Parathyroid adenoma (tissue), 2 donors: Measurements from ENCODE around the gene TRAPPC11.
"Not testable (repeated sequence)": the region's sequence is repeated elsewhere in the genome, so short reads cannot be mapped to it uniquely, and the experiment has no call there.

Source experiments
- H2AFZ ChIP-seq: fragments of 300-600 bp; sonication (generic); one replicate; pipeline ENCODE4 v1.7.0; 2017; ENCODE audit warnings: antibody characterized with exemption, mild to moderate bottlenecking
- H3K27ac ChIP-seq: fragments of 300-600 bp; sonication (generic); one replicate; pipeline ENCODE4 v1.7.0; 2017
- H3K27me3 ChIP-seq: fragments of 300-600 bp; sonication (generic); one replicate; pipeline ENCODE4 v1.7.0; 2017; ENCODE audit warnings: low read length; ENCODE audit not compliant: control insufficient read depth, insufficient read depth
- H3K36me3 ChIP-seq: fragments of 300-600 bp; sonication (generic); one replicate; pipeline ENCODE4 v1.7.0; 2017; ENCODE audit warnings: low read length; ENCODE audit not compliant: control insufficient read depth, insufficient read depth
- H3K4me1 ChIP-seq: fragments of 300-600 bp; sonication (generic); one replicate; pipeline ENCODE4 v1.7.0; 2017; ENCODE audit warnings: control low read depth
- H3K4me2 ChIP-seq: fragments of 300-600 bp; sonication (generic); one replicate; pipeline ENCODE4 v1.7.0; 2017; ENCODE audit warnings: low read length
- H3K4me3 ChIP-seq: fragments of 300-600 bp; sonication (generic); one replicate; pipeline ENCODE4 v1.7.0; 2017; ENCODE audit warnings: low read depth, low read length
- H3K79me2 ChIP-seq: fragments of 300-600 bp; sonication (generic); one replicate; pipeline ENCODE4 v1.7.0; 2017; ENCODE audit warnings: control low read depth
- H3K9ac ChIP-seq: fragments of 300-600 bp; sonication (generic); one replicate; pipeline ENCODE4 v1.7.0; 2017; ENCODE audit warnings: mild to moderate bottlenecking
- H3K9me3 ChIP-seq: fragments of 300-600 bp; sonication (generic); one replicate; pipeline ENCODE4 v1.7.0; 2017; ENCODE audit warnings: low read length; ENCODE audit not compliant: control insufficient read depth
- TF ChIP-seq, protein P1 (sequence below): fragments of 300-600 bp; sonication (generic); IDR thresholded peaks from one replicate; pipeline ENCODE4 v1.7.0; 2017; ENCODE audit warnings: antibody characterized with exemption, mild to moderate bottlenecking
- donor health status: primary hyperparathyroidism.

The TRAPPC11 gene

DNA sequence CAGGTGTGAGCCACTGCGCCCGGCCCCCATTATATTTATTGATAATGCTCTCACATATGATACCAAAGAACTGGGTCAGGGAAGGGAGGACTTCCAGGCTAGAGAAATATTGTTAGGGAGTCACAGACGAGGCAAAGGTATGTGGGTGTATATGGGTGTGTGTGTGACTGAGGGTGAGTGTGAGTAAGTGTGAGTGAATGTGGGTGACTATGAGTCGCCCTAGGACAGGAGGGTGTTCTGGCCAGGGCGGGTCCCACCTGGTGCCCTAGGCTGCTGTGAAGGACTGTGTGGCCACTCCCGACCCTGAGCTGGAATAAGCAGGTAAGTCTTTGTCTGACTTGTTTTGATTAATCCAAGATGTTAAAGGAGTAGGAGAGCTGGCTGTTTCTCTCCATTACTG, 34.5 kb upstream of the TRAPPC11 start:
- Histone ChIP-seq H3K4me1 (no peaks in the 10 kb centered on the region), H3K9me3 (no peaks in the 10 kb centered on the region), H3K79me2 (no peaks in the 10 kb centered on the region), H3K4me3 (no peak overlapping the region), H3K9ac (no peak overlapping the region), H3K27me3 (no peaks in the 10 kb centered on the region), H3K27ac (no peak overlapping the region), H3K36me3 (no peaks in the 10 kb centered on the region), H2AFZ (no peak overlapping the region), H3K4me2 (no peak overlapping the region)
- TF ChIP-seq, protein P1, sequence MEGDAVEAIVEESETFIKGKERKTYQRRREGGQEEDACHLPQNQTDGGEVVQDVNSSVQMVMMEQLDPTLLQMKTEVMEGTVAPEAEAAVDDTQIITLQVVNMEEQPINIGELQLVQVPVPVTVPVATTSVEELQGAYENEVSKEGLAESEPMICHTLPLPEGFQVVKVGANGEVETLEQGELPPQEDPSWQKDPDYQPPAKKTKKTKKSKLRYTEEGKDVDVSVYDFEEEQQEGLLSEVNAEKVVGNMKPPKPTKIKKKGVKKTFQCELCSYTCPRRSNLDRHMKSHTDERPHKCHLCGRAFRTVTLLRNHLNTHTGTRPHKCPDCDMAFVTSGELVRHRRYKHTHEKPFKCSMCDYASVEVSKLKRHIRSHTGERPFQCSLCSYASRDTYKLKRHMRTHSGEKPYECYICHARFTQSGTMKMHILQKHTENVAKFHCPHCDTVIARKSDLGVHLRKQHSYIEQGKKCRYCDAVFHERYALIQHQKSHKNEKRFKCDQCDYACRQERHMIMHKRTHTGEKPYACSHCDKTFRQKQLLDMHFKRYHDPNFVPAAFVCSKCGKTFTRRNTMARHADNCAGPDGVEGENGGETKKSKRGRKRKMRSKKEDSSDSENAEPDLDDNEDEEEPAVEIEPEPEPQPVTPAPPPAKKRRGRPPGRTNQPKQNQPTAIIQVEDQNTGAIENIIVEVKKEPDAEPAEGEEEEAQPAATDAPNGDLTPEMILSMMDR = no peak

DNA sequence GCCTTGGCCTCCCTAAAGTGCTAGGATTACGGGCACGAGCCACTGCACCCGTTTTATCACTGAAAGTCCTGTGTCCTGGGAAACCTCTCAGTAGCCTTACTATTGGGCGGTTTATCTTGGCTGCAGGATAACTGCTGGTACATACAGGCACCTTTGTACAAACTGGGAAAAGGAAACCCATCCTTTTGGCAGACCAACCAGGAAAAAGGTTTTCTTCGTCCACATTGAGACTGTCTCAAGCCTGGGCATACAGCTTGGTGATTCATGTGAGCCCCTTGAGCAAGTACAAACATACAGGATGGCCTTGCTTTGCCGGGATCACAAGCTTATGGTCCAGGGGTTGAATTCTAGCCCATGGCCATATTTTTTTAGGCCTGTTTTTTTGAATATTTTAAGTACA, 32.9 kb upstream of the TRAPPC11 start:
- Histone ChIP-seq H2AFZ (no peak overlapping the region), H3K27me3 (no peaks in the 10 kb centered on the region), H3K4me2 (no peak overlapping the region), H3K27ac (no peak overlapping the region), H3K79me2 (no peaks in the 10 kb centered on the region), H3K4me3 (no peak overlapping the region), H3K9me3 (no peaks in the 10 kb centered on the region), H3K9ac (no peak overlapping the region), H3K4me1 (no peaks in the 10 kb centered on the region), H3K36me3 (no peaks in the 10 kb centered on the region)
- TF ChIP-seq, protein P1 = no peak

DNA sequence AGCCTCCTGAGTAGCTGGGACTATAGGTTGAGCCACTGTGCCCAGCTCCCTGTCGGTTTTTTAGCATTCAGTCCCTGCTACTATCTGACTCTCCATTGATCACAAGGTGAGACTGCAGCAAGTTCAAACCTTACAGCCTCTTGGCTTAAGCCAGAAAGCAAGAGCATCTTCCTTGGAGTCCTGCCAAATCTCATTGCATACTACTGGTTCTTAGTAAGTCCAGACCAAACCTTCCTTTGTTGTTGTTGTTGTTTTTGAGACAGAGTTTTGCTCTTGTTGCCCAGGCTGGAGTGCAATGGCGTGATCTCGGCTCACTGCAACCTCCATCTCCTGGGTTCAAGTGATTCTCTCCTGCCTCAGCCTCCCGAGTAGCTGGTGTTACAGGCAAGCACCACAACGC, 31.8 kb upstream of the TRAPPC11 start:
- not testable (repeated sequence) for H2AFZ ChIP-seq, H3K4me1 ChIP-seq, H3K9ac ChIP-seq, H3K36me3 ChIP-seq, H3K4me3 ChIP-seq, H3K79me2 ChIP-seq, H3K4me2 ChIP-seq, H3K9me3 ChIP-seq, H3K27ac ChIP-seq, H3K27me3 ChIP-seq

DNA sequence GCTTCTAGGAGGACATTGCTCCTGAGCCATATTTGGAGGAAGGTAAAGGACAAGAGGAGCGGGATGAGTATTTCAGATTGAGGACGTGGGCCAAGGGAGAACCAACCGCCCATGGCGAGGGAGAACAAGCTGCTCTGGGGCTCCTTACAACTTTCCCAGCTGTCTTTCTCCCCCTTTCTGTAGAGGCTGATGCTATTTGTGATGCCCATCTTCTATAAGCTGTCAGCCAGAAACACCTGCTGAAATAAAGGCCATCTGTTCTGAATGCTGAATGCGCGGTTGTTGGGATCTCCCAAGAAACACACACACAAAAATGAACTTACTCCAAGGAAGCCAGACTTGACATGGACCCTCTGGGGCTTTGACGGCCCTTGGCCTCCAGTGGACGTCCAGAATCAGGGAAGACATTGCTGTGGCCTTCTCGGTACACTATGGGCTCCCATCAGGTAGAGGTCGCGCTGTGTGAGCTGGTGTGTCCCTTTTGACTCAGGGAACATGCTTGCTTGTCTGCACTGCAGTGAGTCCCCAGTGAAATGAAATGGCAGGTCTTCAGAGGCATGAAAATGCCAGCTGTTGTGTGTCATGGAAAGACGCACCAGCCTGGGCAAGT, 31.0 kb upstream of the TRAPPC11 start:
- no peak overlapping the region for H3K9ac ChIP-seq

DNA sequence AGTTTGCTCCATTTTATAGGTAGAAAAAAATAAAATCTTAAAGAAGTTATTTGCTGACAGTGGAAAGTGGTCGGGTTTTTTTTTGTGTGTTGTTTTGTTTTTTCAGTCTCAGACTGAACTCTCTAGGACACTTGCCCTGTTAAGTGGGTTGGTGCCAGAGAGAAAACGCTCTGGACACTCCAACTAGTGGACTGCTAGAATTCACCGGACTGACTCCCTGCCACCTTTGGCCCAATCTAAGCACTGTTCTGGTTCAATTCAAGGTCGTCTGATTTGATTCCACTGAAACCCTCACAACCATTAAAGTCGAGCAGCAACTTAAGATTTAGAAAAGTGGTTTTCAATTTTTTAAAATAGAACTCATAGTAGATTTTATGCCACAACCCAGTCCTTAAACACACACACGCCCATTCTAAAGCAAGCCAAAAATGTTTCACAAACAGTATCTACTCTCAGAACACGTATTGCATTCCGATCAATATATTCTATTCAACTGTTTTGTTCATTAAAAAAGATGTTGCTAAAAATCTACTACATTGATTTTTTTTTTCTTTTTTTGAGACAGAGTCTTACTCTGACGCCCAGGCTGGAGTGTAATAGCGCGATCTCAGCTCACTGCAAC, 27.4 kb upstream of the TRAPPC11 start:
- Histone ChIP-seq H3K27ac (no peak overlapping the region), H3K4me3 (no peak overlapping the region), H3K27me3 (no peaks in the 10 kb centered on the region), H3K4me2 (no peak overlapping the region), H2AFZ (no peak overlapping the region), H3K9ac (no peak overlapping the region), H3K36me3 (no peaks in the 10 kb centered on the region), H3K4me1 (no peaks in the 10 kb centered on the region), H3K9me3 (no peaks in the 10 kb centered on the region), H3K79me2 (no peaks in the 10 kb centered on the region)
- TF ChIP-seq, protein P1 = no peak

More for the DNA sequence above, 31.0 kb upstream of the TRAPPC11 start:
- Histone ChIP-seq H3K36me3 (no peaks in the 10 kb centered on the region), H3K9me3 (no peaks in the 10 kb centered on the region), H3K79me2 (no peaks in the 10 kb centered on the region), H3K4me3 (no peak overlapping the region), H3K4me1 (no peaks in the 10 kb centered on the region), H3K4me2 (no peak overlapping the region), H2AFZ (no peak overlapping the region), H3K27ac (no peak overlapping the region), H3K27me3 (no peaks in the 10 kb centered on the region)
- TF ChIP-seq, protein P1 = no peak
